ENCODE measurements around the gene ADAP1.

ADAP1 gene

GRCh38 chr7:903921-904755 lies 50.3 kb downstream of the ADAP1 start:
- no peak for DNase-seq

- no peak for DNase-seq
Measured at GRCh38 chr7:902996-903395, 51.5 kb downstream of the ADAP1 start.

GRCh38 chr7:901388-902154 lies 52.9 kb downstream of the ADAP1 start:
- peak; percentile 92 for DNase-seq

- DNase-seq, result no peak
Measured at GRCh38 chr7:901041-901387, 53.5 kb downstream of the ADAP1 start.

- DNase-seq, result no peak
Measured at GRCh38 chr7:900331-901040, 54.0 kb downstream of the ADAP1 start.

GRCh38 chr7:899806-900205 lies 54.7 kb downstream of the ADAP1 start:
- no peak for DNase-seq

- no peak for DNase-seq
Measured at GRCh38 chr7:898855-899681, 55.4 kb downstream of the ADAP1 start.

GRCh38 chr7:898460-898854 lies 56.0 kb downstream of the ADAP1 start:
- DNase-seq, result no peak

GRCh38 chr7:897771-898376 lies 56.6 kb downstream of the ADAP1 start:
- DNase-seq, result no peak

- no peak for DNase-seq
Measured at GRCh38 chr7:897086-897485, 57.4 kb downstream of the ADAP1 start.

- no peak for DNase-seq
Measured at GRCh38 chr7:896346-897075, 58.0 kb downstream of the ADAP1 start.

- DNase-seq, result no peak
Measured at GRCh38 chr7:895451-896052, 58.9 kb downstream of the ADAP1 start.

GRCh38 chr7:894927-895450 lies 59.5 kb downstream of the ADAP1 start:
- no peak for DNase-seq

GRCh38 chr7:894164-894867 lies 60.2 kb downstream of the ADAP1 start:
- no peak for DNase-seq

- DNase-seq, result no peak
Measured at GRCh38 chr7:893686-894085, 60.8 kb downstream of the ADAP1 start.

GRCh38 chr7:892648-893593 lies 61.6 kb downstream of the ADAP1 start:
- no peak for DNase-seq

- DNase-seq, result no peak
Measured at GRCh38 chr7:891805-892204, 62.7 kb downstream of the ADAP1 start.

GRCh38 chr7:891291-891690 lies 63.2 kb downstream of the ADAP1 start:
- DNase-seq, result no peak

- no peak for DNase-seq
Measured at GRCh38 chr7:890868-891267, 63.6 kb downstream of the ADAP1 start.
